Loucy (cell line): Measurements from ENCODE around the gene DNMT1.

Source experiments
- CTCF ChIP-seq: fragments of 200-600 bp; sonication (generic); conservative IDR thresholded peaks from 2 replicates; pipeline ENCODE4 v1.5.1; 2014; ENCODE audit warnings: mild to moderate bottlenecking, antibody characterized with exemption, low read length
- EZH2phosphoT487 ChIP-seq: fragments of 200-600 bp; IDR thresholded peaks from 2 replicates; pipeline ENCODE4 v1.6.1; 2018; ENCODE audit warnings: antibody characterized with exemption, mild to moderate bottlenecking, moderate library complexity, borderline replicate concordance

GRCh38 chr19:10214784-10215183 is 20.0 kb upstream of the DNMT1 start:
- TF ChIP-seq CTCF = no peak
- no peak for TF ChIP-seq EZH2phosphoT487
